OCI-LY7 (cell line): Measurements from ENCODE around the gene PNRC1.

Source experiments
- CTCF ChIP-seq: fragments of 200-600 bp; sonication (generic); conservative IDR thresholded peaks from 2 replicates; pipeline ENCODE4 v1.5.1; 2014; ENCODE audit warnings: mild to moderate bottlenecking, antibody characterized with exemption, low read length, moderate library complexity, mixed read lengths
- EZH2phosphoT487 ChIP-seq: fragments of 200-600 bp; sonication (generic); IDR thresholded peaks from 2 replicates; pipeline ENCODE4 v1.6.1; 2018; ENCODE audit warnings: low read depth, borderline replicate concordance, mild to moderate bottlenecking, mixed run types, antibody characterized with exemption, low read length, moderate library complexity, mixed read lengths

- TF ChIP-seq CTCF (no peak), EZH2phosphoT487 (no peak)
These were observed 54.2 kb downstream of the PNRC1 start for GRCh38 chr6:89134723-89135122.
